HG03064 (cell line): ENCODE measurements around the gene NCSTN.

Experiments used
- ATAC-seq: cut with Tn5 transposase; IDR thresholded peaks from one replicate; pipeline ENCODE4 v1.9.1; 2021; ENCODE audit warnings: low read depth; ENCODE audit not compliant: unreplicated experiment

NCSTN gene

GRCh38 chr1:160342953-160343869 is at the start of gene NCSTN, which contains the start of gene COPA:
Gene NCSTN, plus strand, starts transcription at chr1:160343383. Its CDS starts 14 bp downstream, at chr1:160343397.
Gene COPA, minus strand, starts transcription at chr1:160343250. Its CDS starts 80 bp downstream, at chr1:160343170.
- ATAC-seq: peak; percentile 69

DNA sequence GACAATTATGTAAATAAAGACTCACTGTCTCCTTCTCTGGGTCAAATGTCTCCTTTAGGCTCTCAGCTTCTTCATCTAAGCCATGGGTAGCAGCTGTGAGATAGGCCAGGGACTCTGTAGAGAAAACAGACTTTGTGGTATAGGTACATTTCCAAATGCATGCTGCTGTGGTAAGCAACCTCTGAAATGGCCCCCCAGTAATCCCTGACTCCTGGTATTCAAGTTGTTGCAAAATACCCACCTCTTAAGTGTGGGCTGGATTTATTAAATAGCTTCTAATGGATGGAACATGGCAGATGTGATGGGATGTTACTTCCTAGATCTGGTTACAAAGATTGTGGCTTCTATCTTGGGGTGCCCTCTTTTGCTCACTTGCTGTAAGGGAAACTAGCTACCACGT is 47.1 kb upstream of the NCSTN start:
- ATAC-seq: no peak

DNA sequence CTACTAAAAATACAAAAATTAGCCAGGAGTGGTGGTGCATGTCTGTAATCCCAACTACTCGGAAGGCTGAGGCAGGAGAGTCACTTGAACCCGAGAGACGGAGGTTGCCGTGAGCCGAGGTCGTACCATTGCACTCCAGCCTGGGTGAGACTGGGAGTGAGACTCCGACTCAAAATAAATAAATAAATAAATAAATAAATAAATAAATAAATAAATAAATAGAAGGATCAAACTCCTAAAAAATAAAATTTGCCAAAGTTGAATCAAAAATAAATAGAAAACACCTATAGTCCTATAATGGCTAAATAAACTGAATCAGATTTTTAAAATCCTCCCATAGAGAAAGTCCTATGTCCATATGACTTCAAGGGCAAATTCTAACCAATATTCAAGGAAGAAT is 43.0 kb upstream of the NCSTN start:
- ATAC-seq: no peak

DNA sequence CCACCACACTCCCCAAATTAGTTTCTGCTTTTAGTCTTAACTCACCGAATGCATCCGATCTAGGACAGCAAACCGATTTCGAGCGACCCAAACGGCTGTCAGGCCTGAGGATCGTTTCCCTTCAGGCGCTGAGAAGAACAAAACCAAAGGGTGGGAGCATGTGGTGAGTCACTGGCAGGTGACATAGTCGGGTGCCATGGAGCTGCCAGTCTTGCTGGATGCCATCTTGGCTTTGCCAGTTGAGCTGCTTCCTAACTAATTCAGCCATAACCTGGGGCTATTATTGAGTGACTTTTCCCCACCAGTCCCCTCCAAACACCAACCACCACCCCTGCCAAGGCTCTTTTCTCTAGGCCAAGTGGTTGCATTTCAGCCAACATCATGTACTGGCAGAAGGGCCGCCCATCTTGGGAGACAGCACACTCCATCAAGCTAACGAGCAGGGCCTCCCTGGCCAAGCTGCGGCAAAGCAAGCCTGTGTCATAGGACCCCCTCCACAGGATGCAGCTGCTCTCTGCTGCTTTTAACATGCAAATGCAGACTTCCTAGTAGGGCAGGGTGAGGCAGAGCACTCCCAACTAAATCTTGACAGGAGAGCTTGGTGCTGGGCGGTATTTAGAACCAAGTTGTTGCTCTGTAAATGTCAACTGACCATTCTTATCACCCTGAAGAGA is 35.9 kb upstream of the NCSTN start:
- ATAC-seq: no peak

GRCh38 chr1:160308451-160309184 is 34.6 kb upstream of the NCSTN start:
- no peak for ATAC-seq

- ATAC-seq: no peak
These were observed 34.0 kb upstream of the NCSTN start for GRCh38 chr1:160309185-160309557.

GRCh38 chr1:160309571-160309970 is 33.6 kb upstream of the NCSTN start:
- no peak for ATAC-seq

DNA sequence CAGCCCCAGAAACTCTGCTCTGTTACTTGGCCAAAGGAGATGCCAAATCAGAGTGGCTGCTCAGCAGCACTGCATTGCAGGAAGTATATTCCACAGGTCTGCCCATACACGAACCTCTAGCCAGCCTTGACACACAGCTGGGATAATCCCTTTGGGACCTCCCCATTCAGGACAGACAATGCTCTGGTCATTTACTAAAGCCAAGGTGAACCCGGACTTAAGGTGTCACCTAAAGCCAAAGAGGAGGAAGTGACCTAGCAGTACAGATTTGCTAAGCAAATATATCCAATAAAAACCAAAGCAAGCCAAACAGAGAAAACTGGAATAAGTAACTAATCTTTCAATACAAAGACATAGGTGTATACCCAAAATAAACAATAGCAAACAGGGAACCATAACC is 27.8 kb upstream of the NCSTN start:
- ATAC-seq: no peak

GRCh38 chr1:160322831-160323230 is 20.4 kb upstream of the NCSTN start:
- ATAC-seq: no peak

- no peak for ATAC-seq
These were observed 17.9 kb upstream of the NCSTN start for GRCh38 chr1:160325252-160325651.

DNA sequence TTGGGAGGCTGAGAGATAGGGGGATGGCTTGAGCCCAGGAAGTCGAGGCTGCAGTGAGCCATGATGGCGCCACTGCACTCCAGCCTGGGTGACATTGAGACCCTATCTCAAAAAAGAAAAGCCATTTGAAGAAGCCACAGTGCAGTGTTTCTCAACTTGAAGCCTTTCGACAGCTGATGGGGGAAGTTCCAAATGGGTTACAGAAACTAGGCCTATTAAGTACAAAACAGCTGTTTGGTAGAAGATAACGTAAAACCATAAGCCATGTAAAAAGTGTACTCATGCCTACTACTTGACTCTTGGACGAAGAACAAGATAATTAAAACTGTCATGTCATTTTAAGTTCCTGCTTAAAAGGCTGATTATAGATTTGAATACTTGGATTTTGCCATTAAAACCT is 16.8 kb upstream of the NCSTN start:
- no peak for ATAC-seq

DNA sequence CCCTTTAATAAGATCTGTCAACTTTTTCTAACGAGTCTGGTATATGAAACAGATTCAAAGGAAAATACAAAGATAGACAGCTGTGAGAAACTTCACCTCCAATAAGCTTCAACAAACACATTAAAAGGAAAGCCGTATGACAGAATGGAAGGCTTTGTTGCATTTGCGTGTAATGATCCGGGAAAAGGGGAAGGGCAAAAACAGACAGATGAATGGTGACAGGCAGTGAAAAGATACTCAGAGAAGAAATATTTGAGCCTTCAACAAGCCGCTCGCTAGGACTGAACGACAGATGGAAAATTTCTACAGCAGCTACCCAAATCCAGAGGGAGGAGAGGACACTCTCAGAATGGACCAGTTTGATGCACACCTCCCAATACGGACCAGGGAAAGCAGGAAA is 15.0 kb upstream of the NCSTN start:
- no peak for ATAC-seq

- no peak for ATAC-seq
These were observed 13.1 kb upstream of the NCSTN start for GRCh38 chr1:160330119-160330518.

GRCh38 chr1:160332516-160332915 is 10.7 kb upstream of the NCSTN start:
- no peak for ATAC-seq

GRCh38 chr1:160338580-160338979 is 4.6 kb upstream of the NCSTN start:
- ATAC-seq: no peak

- ATAC-seq: no peak
These were observed 3.0 kb upstream of the NCSTN start for GRCh38 chr1:160340146-160340545.

GRCh38 chr1:160340866-160341265 is 2.3 kb upstream of the NCSTN start:
- ATAC-seq: no peak

GRCh38 chr1:160342526-160342925 is 657 bp upstream of the NCSTN start:
- ATAC-seq: peak; percentile 5

DNA sequence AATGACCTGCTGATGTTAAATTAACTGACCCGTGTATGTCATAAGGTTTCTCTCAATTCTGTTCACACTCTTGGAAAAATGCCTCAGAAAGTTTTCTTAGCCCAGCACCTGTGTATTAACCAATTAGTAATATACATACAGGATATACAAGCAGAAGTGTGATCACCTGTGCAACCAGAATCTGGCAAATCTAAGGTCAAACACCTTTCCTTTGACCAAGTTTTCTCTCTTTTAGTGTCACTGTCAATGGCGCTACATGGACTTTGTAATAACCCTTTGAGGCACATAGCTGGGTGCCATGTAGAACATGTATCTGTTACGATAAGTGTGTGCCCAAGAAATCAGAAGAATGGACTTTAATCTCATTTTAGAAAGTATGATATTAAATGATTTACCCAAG is 1.1 kb downstream of the NCSTN start:
- no peak for ATAC-seq

DNA sequence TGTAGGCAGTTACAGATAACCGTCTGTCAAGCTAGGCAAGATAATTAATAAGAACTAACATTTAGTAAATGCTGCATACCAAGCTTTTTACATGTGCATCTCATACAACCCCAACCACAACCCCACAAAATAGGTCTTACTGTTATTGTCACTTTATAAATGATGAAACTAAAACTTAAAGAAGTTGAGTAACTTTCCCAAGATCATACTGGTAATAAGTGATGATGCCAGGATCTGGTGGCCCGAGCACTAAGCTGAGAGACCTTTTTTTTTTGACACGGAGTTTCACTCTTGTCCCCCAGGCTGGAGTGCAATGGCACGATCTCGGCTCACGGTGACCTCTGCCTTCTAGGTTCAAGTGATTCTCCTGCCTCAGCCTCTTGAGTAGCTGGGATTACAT is 1.8 kb downstream of the NCSTN start:
- no peak for ATAC-seq

DNA sequence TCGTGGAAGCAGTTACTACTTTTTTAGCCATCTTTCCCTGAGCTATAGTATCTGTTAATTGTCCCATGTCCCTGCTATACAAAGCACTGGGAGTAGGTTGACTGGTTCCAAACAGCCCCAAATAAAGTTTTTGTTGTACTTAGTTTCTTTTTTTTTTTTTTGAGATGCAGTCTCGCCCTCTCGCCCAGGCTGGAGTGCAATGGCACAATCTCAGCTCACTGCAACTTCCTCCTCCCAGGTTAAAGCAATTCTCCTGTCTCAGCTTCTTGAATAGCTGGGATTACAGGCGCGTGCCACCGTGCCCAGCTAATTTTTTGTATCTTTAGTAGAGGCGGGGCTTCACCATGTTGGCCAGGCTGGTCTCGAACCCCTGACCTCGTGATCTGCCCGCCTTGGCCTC is 3.3 kb downstream of the NCSTN start:
- ATAC-seq: no peak
